Measurements from ENCODE around the gene SUFU. TPM values are rescaled to one million over a fixed set of nuclear protein-coding genes. Genes with fewer than 3 reads are reported as not detected.

The SUFU gene
- total and polyA plus RNA-seq, 2 experiments from 2014 or later = 2.8 to 5.6 TPM

- Histone ChIP-seq H3K36me3 (ENCODE audit: insufficient read depth) (no peaks in the 10 kb centered on the region), H3K27ac (ENCODE audit: low read depth) (no peak overlapping the region), H3K4me3 (no peak overlapping the region), H3K27me3 (ENCODE audit: insufficient read depth) (no peaks in the 10 kb centered on the region), H3K79me2 (replicated peaks; ENCODE audit: insufficient read depth) (no peaks in the 10 kb centered on the region), H3K4me2 (no peak overlapping the region), H3K9me2 (ENCODE audit: insufficient read depth) (no peaks in the 10 kb centered on the region), H3F3A (replicated peaks; ENCODE audit: low read depth) (no peaks in the 10 kb centered on the region), H3K4me1 (ENCODE audit: insufficient read depth) (peaks cover 9% of the 10 kb centered on the region; the same call in 1 of the 2 replicates), H2AFZ (no peak overlapping the region), H4K20me1 (replicated peaks; ENCODE audit: insufficient read depth) (no peaks in the 10 kb centered on the region)
- H3K4me1 Mint-ChIP-seq = peaks cover 48% of the 10 kb centered on the region
- H3K4me3 Mint-ChIP-seq = no peak overlapping the region
- TF ChIP-seq NANOG (IDR thresholded peaks at IDR 0.05; ENCODE audit: borderline replicate concordance) = no peak
- no peak for TF ChIP-seq ETS1 (IDR thresholded peaks at IDR 0.05)
- H3K9me3 Mint-ChIP-seq = no peaks in the 10 kb centered on the region
- DNase-seq (ENCODE audit: low spot score) (no peak), ATAC-seq (no peak)
- peaks cover 12% of the 10 kb centered on the region for H3K27me3 Mint-ChIP-seq (ENCODE audit: insufficient read depth, low read depth, poor library complexity)
- no peaks in the 10 kb centered on the region; the same call in 1 of the 3 replicates for H3K36me3 Mint-ChIP-seq (ENCODE audit: low read depth)
- H3K27ac Mint-ChIP-seq = no peak overlapping the region
Observed at GRCh38 chr10:102621443-102622325, 117.9 kb downstream of the SUFU start.

DNA sequence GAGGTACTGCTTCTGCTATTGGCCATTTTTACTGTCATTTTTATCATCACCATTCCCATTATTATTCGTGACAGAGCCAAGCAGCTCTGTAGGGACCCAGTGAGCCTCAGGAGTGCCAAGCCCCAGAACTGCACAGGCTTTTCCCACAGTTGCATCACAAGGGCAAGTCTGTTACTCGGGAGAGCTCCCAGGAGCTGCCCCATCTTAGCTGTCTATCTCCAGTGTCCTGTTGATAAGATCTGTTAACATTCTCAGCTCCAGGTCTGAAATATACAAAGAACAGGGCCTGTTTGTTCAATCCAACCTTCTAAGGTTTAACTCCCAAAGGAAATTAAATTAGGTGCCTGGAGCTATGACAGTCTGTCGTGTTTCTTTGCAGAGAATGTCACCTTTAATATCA is 120.3 kb downstream of the SUFU start:
- H2AFZ ChIP-seq = no peak overlapping the region
- Mint-ChIP-seq H3K27me3 (ENCODE audit: insufficient read depth, low read depth, poor library complexity) (peaks cover 21% of the 10 kb centered on the region), H3K4me3 (no peak overlapping the region), H3K9me3 (no peaks in the 10 kb centered on the region), H3K4me1 (peaks cover 59% of the 10 kb centered on the region), H3K36me3 (ENCODE audit: low read depth) (no peaks in the 10 kb centered on the region; the same call in 2 of the 3 replicates), H3K27ac (no peak overlapping the region; the same call in 1 of the 2 replicates)
- peaks cover 33% of the 10 kb centered on the region for H3K4me1 ChIP-seq (ENCODE audit: insufficient read depth)
- no peaks in the 10 kb centered on the region for H3K36me3 ChIP-seq (ENCODE audit: insufficient read depth)
- DNase-seq (ENCODE audit: low spot score) (no peak), ATAC-seq (no peak)
- H3K4me3 ChIP-seq = no peak overlapping the region
- no peaks in the 10 kb centered on the region for H4K20me1 ChIP-seq (replicated peaks; ENCODE audit: insufficient read depth)
- H3K4me2 ChIP-seq = no peak overlapping the region
- H3K79me2 ChIP-seq (replicated peaks; ENCODE audit: insufficient read depth) = no peaks in the 10 kb centered on the region
- H3K27ac ChIP-seq (ENCODE audit: low read depth) = no peak overlapping the region
- no peaks in the 10 kb centered on the region for H3K27me3 ChIP-seq (ENCODE audit: insufficient read depth)
- H3F3A ChIP-seq (replicated peaks; ENCODE audit: low read depth) = peaks cover 9% of the 10 kb centered on the region; the same call in 1 of the 2 replicates
- no peaks in the 10 kb centered on the region for H3K9me2 ChIP-seq (ENCODE audit: insufficient read depth)
- TF ChIP-seq ZNF114 (CRISPR knock-in tag; IDR thresholded peaks at IDR 0.05) (no peak), REST (IDR thresholded peaks at IDR 0.05; ENCODE audit: unreplicated experiment) (no peak), ETS1 (IDR thresholded peaks at IDR 0.05) (no peak), CREB1 (CRISPR knock-in tag; IDR thresholded peaks at IDR 0.05; ENCODE audit: low read depth) (no peak), STAT1 (IDR thresholded peaks at IDR 0.05; ENCODE audit: unreplicated experiment) (no peak), NANOG (IDR thresholded peaks at IDR 0.05; ENCODE audit: borderline replicate concordance) (no peak), POLR2AphosphoS5 (IDR thresholded peaks at IDR 0.05; ENCODE audit: low read depth) (no peak)
- TF ChIP-seq, protein P1, sequence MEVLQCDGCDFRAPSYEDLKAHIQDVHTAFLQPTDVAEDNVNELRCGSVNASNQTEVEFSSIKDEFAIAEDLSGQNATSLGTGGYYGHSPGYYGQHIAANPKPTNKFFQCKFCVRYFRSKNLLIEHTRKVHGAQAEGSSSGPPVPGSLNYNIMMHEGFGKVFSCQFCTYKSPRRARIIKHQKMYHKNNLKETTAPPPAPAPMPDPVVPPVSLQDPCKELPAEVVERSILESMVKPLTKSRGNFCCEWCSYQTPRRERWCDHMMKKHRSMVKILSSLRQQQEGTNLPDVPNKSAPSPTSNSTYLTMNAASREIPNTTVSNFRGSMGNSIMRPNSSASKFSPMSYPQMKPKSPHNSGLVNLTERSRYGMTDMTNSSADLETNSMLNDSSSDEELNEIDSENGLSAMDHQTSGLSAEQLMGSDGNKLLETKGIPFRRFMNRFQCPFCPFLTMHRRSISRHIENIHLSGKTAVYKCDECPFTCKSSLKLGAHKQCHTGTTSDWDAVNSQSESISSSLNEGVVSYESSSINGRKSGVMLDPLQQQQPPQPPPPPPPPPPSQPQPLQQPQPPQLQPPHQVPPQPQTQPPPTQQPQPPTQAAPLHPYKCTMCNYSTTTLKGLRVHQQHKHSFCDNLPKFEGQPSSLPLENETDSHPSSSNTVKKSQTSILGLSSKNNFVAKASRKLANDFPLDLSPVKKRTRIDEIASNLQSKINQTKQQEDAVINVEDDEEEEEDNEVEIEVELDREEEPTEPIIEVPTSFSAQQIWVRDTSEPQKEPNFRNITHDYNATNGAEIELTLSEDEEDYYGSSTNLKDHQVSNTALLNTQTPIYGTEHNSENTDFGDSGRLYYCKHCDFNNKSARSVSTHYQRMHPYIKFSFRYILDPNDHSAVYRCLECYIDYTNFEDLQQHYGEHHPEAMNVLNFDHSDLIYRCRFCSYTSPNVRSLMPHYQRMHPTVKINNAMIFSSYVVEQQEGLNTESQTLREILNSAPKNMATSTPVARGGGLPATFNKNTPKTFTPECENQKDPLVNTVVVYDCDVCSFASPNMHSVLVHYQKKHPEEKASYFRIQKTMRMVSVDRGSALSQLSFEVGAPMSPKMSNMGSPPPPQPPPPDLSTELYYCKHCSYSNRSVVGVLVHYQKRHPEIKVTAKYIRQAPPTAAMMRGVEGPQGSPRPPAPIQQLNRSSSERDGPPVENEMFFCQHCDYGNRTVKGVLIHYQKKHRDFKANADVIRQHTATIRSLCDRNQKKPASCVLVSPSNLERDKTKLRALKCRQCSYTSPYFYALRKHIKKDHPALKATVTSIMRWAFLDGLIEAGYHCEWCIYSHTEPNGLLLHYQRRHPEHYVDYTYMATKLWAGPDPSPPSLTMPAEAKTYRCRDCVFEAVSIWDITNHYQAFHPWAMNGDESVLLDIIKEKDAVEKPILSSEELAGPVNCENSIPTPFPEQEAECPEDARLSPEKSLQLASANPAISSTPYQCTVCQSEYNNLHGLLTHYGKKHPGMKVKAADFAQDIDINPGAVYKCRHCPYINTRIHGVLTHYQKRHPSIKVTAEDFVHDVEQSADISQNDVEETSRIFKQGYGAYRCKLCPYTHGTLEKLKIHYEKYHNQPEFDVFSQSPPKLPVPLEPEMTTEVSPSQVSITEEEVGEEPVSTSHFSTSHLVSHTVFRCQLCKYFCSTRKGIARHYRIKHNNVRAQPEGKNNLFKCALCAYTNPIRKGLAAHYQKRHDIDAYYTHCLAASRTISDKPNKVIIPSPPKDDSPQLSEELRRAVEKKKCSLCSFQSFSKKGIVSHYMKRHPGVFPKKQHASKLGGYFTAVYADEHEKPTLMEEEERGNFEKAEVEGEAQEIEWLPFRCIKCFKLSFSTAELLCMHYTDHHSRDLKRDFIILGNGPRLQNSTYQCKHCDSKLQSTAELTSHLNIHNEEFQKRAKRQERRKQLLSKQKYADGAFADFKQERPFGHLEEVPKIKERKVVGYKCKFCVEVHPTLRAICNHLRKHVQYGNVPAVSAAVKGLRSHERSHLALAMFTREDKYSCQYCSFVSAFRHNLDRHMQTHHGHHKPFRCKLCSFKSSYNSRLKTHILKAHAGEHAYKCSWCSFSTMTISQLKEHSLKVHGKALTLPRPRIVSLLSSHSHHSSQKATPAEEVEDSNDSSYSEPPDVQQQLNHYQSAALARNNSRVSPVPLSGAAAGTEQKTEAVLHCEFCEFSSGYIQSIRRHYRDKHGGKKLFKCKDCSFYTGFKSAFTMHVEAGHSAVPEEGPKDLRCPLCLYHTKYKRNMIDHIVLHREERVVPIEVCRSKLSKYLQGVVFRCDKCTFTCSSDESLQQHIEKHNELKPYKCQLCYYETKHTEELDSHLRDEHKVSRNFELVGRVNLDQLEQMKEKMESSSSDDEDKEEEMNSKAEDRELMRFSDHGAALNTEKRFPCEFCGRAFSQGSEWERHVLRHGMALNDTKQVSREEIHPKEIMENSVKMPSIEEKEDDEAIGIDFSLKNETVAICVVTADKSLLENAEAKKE (CRISPR knock-in tag; IDR thresholded peaks at IDR 0.05) = no peak
